Endothelial cell of umbilical vein (primary cell): Measurements from ENCODE around the gene TTC9B.

ENCODE experiments used
- CTCF ChIP-seq, 2 donors: IDR thresholded peaks; 1 replicate in 1 of 2; 2 replicates in 1 of 2; pipeline ENCODE4 v1.5.1; 2011; ENCODE audit warnings: low read length in 2 of 2, mild to moderate bottlenecking in 2 of 2, moderate library complexity in 2 of 2, control low read depth in 1 of 2, inconsistent platforms in 1 of 2, low read depth in 1 of 2; ENCODE audit not compliant: insufficient read depth in 1 of 2; ENCODE audit errors: extremely low read depth in 1 of 2
- JUN ChIP-seq: IDR thresholded peaks from 2 replicates; pipeline ENCODE4 v1.6.1; 2011; ENCODE audit warnings: borderline replicate concordance, low read depth; ENCODE audit not compliant: insufficient read length, insufficient read depth
- POLR2AphosphoS5 ChIP-seq: IDR thresholded peaks from 2 replicates; pipeline ENCODE4 v1.6.1; 2012; ENCODE audit warnings: low read depth, mild to moderate bottlenecking, control low read depth, low read length, moderate library complexity; ENCODE audit not compliant: insufficient read depth

DNA sequence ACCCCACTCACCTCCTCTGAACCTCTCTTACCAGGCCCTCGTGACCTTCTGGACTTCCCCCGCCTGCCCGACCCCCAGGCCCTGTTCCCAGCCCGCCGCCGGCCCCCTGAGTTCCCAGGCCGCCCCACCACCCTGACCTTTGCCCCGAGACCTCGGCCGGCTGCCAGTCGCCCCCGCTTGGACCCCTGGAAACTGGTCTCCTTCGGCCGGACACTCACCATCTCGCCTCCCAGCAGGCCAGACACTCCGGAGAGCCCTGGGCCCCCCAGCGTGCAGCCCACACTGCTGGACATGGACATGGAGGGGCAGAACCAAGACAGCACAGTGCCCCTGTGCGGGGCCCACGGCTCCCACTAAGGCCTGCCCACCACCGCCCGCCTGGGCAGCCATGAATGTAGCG, 3.2 kb downstream of the TTC9B start:
- no peak for TF ChIP-seq CTCF (IDR thresholded peaks at IDR 0.05; ENCODE audit: extremely low read depth in 1 of 2, insufficient read depth in 1 of 2, low read depth in 1 of 2, low read length in 2 of 2)
- TF ChIP-seq POLR2AphosphoS5, result no peak
- TF ChIP-seq JUN, result no peak
